ENCODE measurements around the gene OR6S1.
"Not testable (repeated sequence)": the region's sequence is repeated elsewhere in the genome, so short reads cannot be mapped to it uniquely, and the experiment has no call there.

Gene OR6S1

GRCh38 chr14:20612403-20612802 lies 29.1 kb downstream of the OR6S1 start:
- in situ Hi-C loops (cut with MboI; ENCODE audit: low sequenced_read_pairs): no loop called here

- in situ Hi-C loops (cut with MboI; ENCODE audit: low sequenced_read_pairs): no loop called here
Measured at GRCh38 chr14:20611277-20611676, 30.2 kb downstream of the OR6S1 start.

GRCh38 chr14:20610002-20610765 lies 31.3 kb downstream of the OR6S1 start:
- in situ Hi-C loops (cut with MboI; ENCODE audit: low sequenced_read_pairs): no loop called here

GRCh38 chr14:20609215-20610001 lies 32.1 kb downstream of the OR6S1 start:
- in situ Hi-C loops (cut with MboI; ENCODE audit: low sequenced_read_pairs): no loop called here

- in situ Hi-C loops (cut with MboI; ENCODE audit: low sequenced_read_pairs): no loop called here
Measured at GRCh38 chr14:20608383-20609110, 32.9 kb downstream of the OR6S1 start.

- in situ Hi-C loops (cut with MboI; ENCODE audit: low sequenced_read_pairs): no loop called here
Measured at GRCh38 chr14:20607617-20608016, 33.9 kb downstream of the OR6S1 start.

- in situ Hi-C loops (cut with MboI; ENCODE audit: low sequenced_read_pairs): no loop called here
Measured at GRCh38 chr14:20606902-20607242, 34.6 kb downstream of the OR6S1 start.

- in situ Hi-C loops (cut with MboI; ENCODE audit: low sequenced_read_pairs): no loop called here
Measured at GRCh38 chr14:20606190-20606901, 35.1 kb downstream of the OR6S1 start.

GRCh38 chr14:20603813-20604690 lies 37.4 kb downstream of the OR6S1 start:
- in situ Hi-C loops (cut with MboI; ENCODE audit: low sequenced_read_pairs): no loop called here

GRCh38 chr14:20602583-20602982 lies 38.9 kb downstream of the OR6S1 start:
- in situ Hi-C loops (cut with MboI; ENCODE audit: low sequenced_read_pairs): no loop called here

GRCh38 chr14:20601522-20601921 lies 40.0 kb downstream of the OR6S1 start:
- in situ Hi-C loops (cut with MboI; ENCODE audit: low sequenced_read_pairs): no loop called here

GRCh38 chr14:20597108-20597507 lies 44.4 kb downstream of the OR6S1 start:
- in situ Hi-C loops (cut with MboI; ENCODE audit: low sequenced_read_pairs): no loop called here

- in situ Hi-C loops (cut with MboI; ENCODE audit: low sequenced_read_pairs): not testable (repeated sequence)
Measured at GRCh38 chr14:20595726-20596125, 45.8 kb downstream of the OR6S1 start.

- in situ Hi-C loops (cut with MboI; ENCODE audit: low sequenced_read_pairs): no loop called here
Measured at GRCh38 chr14:20592574-20592973, 48.9 kb downstream of the OR6S1 start.

GRCh38 chr14:20591235-20591634 lies 50.3 kb downstream of the OR6S1 start, which contains the start of gene RNASE12:
RNASE12 (minus strand) TSS chr14:20591376; CDS start chr14:20590723, 653 bp downstream.
- in situ Hi-C loops (cut with MboI; ENCODE audit: low sequenced_read_pairs): no loop called here
